ENCODE data around the gene JARID2. TPM values are rescaled to one million over a fixed set of nuclear protein-coding genes. Genes with fewer than 3 reads are reported as not detected.

Gene JARID2
- total and polyA plus RNA-seq, 10 of the 15 experiments (the other 5 are each of a cell fraction or from before 2014, with no cell fraction given) = 4.2 to 21.6 (median 11.7) TPM

DNA sequence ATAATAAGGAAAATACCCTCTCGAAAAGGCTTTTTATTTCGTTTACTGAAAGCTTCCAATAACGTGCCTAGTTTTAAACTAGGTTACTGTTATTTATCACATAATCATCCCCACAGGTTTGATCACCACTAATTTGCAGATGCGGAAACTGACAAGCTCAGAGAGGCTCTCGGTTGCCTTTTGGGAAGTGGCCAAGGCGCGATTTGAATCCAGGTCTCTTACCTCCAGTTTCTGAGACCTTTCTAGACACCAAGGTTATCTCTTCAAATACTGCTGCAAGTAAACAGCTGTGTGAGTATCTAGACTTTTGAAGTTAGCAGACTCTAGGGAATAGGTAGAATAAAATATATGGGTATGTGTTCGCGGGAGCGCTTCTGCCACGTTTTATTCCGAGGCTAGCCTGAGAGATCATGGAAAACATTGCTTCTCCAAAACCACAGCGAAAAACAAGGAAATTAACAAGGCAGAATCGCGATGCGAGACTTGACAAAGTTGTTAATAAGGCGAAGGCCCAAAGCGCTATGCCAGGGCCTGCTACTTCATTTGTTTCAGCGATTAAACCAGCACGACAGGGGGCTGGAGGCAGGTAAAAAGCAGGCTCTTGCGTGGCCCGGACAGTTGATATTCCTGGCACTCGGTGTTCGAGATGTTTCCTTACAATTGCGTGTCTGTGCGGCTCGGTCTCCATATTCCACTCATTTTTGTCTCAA lies 1.8 kb upstream of the JARID2 start:
- peak overlapping the region; percentile 73 for H3K4me3 ChIP-seq
- 78% methylated on average over 27 of the region's 27 CpGs for WGBS (ENCODE audit: insufficient coverage, insufficient replicate concordance, low lambda C conversion rate, missing lambda C conversion rate)
- no peak overlapping the region for H3K27ac ChIP-seq (ENCODE audit: control insufficient read depth, insufficient read depth)
- no peaks in the 10 kb centered on the region for H3K4me1 ChIP-seq (ENCODE audit: control insufficient read depth, insufficient read depth, low read length)
- no peak overlapping the region; the same call in 1 of the 2 replicates for H3K9ac ChIP-seq (ENCODE audit: control insufficient read depth, insufficient read depth, low read length)
- in situ Hi-C loops (cut with MboI) = no loop called here
- peaks cover 29% of the 10 kb centered on the region for H3K79me2 ChIP-seq (ENCODE audit: control insufficient read depth, insufficient read depth, low read length)
- H3K9me3 ChIP-seq (replicated peaks; ENCODE audit: control insufficient read depth, insufficient read depth, low read length) = no peaks in the 10 kb centered on the region
- H3K36me3 ChIP-seq (ENCODE audit: control insufficient read depth in 2 of 2, insufficient read depth in 2 of 2, low read length in 1 of 2) = no peaks in the 10 kb centered on the region
- DNase-seq (ENCODE audit: low read depth, low spot score) = no peak
- no peak for TF ChIP-seq TCF12 (IDR thresholded peaks at IDR 0.05; ENCODE audit: low read depth, low read length)
- TF ChIP-seq MLLT1 (IDR thresholded peaks at IDR 0.05) = peak; percentile 69
- no peaks in the 10 kb centered on the region for H3K27me3 ChIP-seq (replicated peaks in 1 of 2; ENCODE audit: control insufficient read depth in 2 of 2, insufficient read depth in 2 of 2, low read length in 1 of 2)
- ChIA-PET POLR2A (no interaction called here), CTCF (interaction anchor here (0.6 to 0.7 kb wide), 2 partner anchors 218 to 1032 kb away, joined by 3 to 4 read pairs; no protein-coding TSS in a partner anchor), RAD21 (ENCODE audit: unreplicated experiment) (interaction anchor here (1.0 kb wide), 1 partner anchor 225 kb away, joined by 3 read pairs; no protein-coding TSS in a partner anchor), SMC1A (ENCODE audit: uncharacterized antibody, unreplicated experiment) (interaction anchor here (1.1 to 2.7 kb wide), 2 partner anchors 9 to 220 kb away, joined by 3 to 6 read pairs; no protein-coding TSS in a partner anchor)
- TSS peak; percentile 73 for BruUV-seq (replicated peaks)
- H2AFZ ChIP-seq (ENCODE audit: control insufficient read depth, low read depth, low read length) = peak overlapping the region; percentile 79
- no peaks in the 10 kb centered on the region for H4K20me1 ChIP-seq (ENCODE audit: control insufficient read depth, insufficient read depth)
- intact Hi-C loops (cut with micrococcal nuclease; ENCODE audit: unreplicated experiment) = loop anchor here (2.0 to 10.0 kb wide), 3 partner anchors 329 to 381 kb away; no protein-coding TSS in a partner anchor
- FAIRE-seq = no peak
- no peak for ATAC-seq
- peak overlapping the region; percentile 72 for H3K4me2 ChIP-seq (ENCODE audit: control insufficient read depth, insufficient read depth)
